ENCODE measurements around the gene HLA-DQA2.
"Not testable (repeated sequence)": the region's sequence is repeated elsewhere in the genome, so short reads cannot be mapped to it uniquely, and the experiment has no call there.

HLA-DQA2 gene

DNA sequence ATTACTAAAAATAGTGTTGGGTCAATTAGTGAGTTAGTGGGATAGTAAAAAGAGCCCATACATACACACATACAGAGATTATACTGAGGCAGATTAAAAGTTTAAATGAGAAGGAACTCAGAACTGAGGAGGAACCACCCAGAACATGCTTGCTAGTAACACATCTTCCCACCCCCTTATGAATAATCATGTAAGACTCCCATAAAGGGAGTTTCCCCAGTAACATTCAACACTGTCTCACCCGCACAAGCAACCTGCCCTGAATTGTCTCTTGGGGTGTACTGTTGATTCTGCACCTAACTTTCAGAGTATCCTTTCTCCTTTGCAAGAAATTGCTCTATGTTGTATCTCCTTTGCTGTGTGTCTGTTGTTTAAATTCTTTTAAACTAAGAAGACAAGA is 33.2 kb downstream of the HLA-DQA2 start:
- TF ChIP-seq, protein P1, sequence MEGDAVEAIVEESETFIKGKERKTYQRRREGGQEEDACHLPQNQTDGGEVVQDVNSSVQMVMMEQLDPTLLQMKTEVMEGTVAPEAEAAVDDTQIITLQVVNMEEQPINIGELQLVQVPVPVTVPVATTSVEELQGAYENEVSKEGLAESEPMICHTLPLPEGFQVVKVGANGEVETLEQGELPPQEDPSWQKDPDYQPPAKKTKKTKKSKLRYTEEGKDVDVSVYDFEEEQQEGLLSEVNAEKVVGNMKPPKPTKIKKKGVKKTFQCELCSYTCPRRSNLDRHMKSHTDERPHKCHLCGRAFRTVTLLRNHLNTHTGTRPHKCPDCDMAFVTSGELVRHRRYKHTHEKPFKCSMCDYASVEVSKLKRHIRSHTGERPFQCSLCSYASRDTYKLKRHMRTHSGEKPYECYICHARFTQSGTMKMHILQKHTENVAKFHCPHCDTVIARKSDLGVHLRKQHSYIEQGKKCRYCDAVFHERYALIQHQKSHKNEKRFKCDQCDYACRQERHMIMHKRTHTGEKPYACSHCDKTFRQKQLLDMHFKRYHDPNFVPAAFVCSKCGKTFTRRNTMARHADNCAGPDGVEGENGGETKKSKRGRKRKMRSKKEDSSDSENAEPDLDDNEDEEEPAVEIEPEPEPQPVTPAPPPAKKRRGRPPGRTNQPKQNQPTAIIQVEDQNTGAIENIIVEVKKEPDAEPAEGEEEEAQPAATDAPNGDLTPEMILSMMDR (IDR thresholded peaks at IDR 0.05; ENCODE audit: insufficient read depth, low read depth, low read length, missing control alignments) = no peak
- H3K4me3 ChIP-seq (ENCODE audit: low read depth, low read length) = no peak overlapping the region
- no peak for DNase-seq (ENCODE audit: low read depth)

DNA sequence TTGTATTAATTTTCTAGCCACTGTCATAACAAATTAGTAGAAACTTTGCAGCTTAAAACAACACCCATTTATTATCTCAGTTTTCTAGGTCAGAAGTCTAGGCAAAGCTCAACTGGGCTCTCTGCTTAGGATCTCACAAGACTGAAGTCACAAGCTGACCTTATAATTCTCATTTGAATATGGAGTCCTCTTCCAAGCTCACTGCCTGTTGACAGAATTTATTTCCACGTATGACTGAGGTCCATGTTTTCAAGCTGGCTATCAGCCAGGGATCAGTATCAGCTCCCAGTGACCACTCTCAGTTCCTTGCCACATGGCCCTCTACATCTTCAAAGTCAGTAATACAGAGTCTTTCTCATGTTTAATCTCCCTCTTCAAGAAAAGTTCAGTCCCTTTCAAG is 33.9 kb downstream of the HLA-DQA2 start:
- TF ChIP-seq, protein P1 (IDR thresholded peaks at IDR 0.05; ENCODE audit: insufficient read depth, low read depth, low read length, missing control alignments) = no peak

DNA sequence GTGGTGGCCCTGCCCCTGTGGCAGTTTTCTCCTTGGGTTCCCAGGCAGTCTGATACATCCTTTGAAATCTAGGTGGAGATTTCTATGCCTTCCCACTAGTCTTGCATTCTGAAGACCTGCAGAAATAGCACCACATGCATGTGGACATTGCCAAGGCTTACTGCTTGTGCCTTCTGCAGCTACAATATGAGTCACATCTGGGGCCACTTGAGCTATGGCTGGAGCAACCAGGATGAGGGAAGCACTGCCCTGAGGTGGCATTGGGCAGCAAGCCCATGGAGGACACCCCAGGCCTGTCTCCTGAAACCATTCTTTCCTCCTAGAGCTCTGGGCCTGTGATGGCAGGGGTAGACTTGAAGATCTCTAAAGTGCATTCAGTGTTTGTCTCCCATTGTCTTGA is 37.8 kb downstream of the HLA-DQA2 start:
- H3K4me3 ChIP-seq (ENCODE audit: low read depth, low read length) = no peak overlapping the region
- TF ChIP-seq, protein P1 (IDR thresholded peaks at IDR 0.05; ENCODE audit: insufficient read depth, low read depth, low read length, missing control alignments) = no peak
- DNase-seq (ENCODE audit: low read depth) = no peak

More for the DNA sequence above, 33.9 kb downstream of the HLA-DQA2 start:
- no peak overlapping the region for H3K4me3 ChIP-seq (ENCODE audit: low read depth, low read length)
- DNase-seq (ENCODE audit: low read depth) = no peak

DNA sequence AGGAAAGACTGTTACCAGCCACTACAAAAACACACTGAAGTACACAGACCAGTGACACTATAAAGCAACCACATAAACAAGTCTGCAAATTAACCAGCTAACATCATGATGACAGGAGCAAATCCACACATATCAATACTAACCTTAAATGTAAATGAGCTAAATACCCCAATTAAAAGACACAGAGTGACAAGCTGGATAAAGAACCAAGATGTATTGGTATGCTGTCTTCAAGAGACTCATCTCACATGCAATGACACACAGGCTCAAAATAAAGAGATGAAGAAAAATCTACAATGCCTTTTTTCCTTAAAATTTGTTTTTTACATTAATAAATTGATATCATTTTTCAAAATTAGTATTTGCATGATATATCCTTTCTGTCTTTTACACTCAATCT is 41.7 kb downstream of the HLA-DQA2 start:
- not testable (repeated sequence) for DNase-seq (ENCODE audit: low read depth); H3K4me3 ChIP-seq (ENCODE audit: low read depth, low read length)

DNA sequence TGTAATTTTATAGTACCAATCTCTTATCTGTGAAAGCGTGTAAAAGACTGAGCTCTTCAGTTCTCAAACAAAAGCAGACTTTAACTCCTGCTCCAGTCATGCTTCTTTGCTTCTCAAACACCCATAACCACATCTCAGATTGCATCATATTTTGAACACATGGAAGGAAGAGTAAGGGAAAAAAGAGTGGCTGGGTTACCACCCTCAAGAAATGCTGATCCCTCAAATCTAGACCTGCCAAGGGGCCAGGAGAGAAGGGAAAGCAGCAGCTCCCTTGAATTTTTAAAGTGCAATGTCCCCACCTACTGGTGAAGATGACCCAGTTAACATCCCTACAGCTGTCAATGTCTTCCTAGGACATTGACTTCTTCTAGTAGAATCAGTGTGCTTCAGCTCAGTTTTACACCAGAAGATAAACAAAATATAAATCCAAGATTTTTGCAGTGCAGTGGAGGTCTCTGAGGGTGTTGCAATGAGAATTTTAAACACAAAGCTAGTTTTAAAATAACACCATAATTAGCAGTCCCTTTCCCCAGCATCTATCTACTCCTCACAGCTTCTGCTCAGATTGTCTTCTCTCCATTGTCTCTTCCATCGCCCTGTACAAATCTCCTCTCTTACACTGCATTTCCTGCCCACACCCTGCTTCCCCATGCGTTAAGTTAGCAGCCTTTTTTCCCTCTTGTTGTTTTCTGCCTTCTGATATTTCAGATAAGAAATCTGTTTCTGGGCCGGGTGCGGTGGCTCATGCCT is 44.8 kb downstream of the HLA-DQA2 start:
- no peak overlapping the region for H3K4me3 ChIP-seq (ENCODE audit: low read depth, low read length)
- TF ChIP-seq, protein P1 (IDR thresholded peaks at IDR 0.05; ENCODE audit: insufficient read depth, low read depth, low read length, missing control alignments) = peak; percentile 66
- DNase-seq (ENCODE audit: low read depth) = peak; percentile 68

DNA sequence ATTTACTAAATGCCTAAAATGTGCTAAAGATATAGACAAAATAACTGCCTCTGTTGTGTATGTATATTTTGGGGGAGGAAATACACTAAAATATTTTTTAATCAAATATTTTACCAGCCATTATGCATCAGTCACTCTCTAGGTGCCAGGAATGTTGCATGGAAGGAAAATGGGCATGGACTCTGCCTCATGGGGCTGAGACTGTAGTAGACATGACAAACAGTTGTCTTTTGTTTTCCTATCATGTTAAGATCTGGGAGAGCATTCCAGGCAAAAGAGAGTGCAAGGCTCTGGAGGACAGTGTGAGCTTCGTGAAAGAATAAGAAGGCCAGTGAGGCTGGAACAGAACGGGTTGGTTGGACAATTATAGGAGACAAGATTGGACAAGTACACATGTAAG is 49.1 kb downstream of the HLA-DQA2 start:
- no peak overlapping the region for H3K4me3 ChIP-seq (ENCODE audit: low read depth, low read length)
- TF ChIP-seq, protein P1 (IDR thresholded peaks at IDR 0.05; ENCODE audit: insufficient read depth, low read depth, low read length, missing control alignments) = no peak
- DNase-seq (ENCODE audit: low read depth) = no peak

DNA sequence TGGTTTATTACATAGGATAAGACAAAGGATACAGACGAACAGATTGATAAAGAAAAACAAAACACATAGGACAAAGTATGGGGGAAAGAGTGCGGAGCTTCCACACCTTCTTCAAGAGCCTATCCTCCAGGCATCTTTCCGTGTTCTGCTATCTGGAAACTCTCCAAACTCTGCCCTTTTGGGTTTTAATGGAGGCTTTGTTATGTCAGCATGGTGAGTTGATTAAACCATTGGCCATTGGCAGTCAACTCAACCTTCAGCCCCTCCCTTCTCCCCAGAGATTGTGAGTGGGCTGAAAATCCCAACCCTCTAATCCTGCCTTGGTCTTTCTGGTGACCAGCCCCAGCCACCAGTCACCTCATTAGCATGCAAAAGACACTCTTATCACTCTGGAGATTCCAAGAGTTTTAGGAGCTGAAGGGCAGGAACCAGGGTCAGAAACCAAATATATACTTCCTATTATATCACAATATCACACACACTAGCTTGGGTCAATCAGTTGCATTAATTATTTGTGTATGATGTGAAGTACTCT is 51.8 kb downstream of the HLA-DQA2 start:
- H3K4me3 ChIP-seq (ENCODE audit: low read depth, low read length) = no peak overlapping the region
- DNase-seq (ENCODE audit: low read depth) = no peak
- TF ChIP-seq, protein P1 (IDR thresholded peaks at IDR 0.05; ENCODE audit: insufficient read depth, low read depth, low read length, missing control alignments) = no peak

Data from GM12865 (cell line).